GM12891 (cell line): ENCODE data around the gene NLRP6.

Experiments
- PAX5 ChIP-seq: IDR thresholded peaks from 2 replicates; pipeline ENCODE4 v1.6.1; 2011; ENCODE audit warnings: low read length, moderate library complexity, mild to moderate bottlenecking; ENCODE audit not compliant: insufficient read depth, severe bottlenecking
- POLR2A ChIP-seq: IDR thresholded peaks from 2 replicates; pipeline ENCODE4 v1.6.1; 2011; ENCODE audit warnings: low read depth, low read length, control low read depth
- POLR2AphosphoS5 ChIP-seq: IDR thresholded peaks from 2 replicates; pipeline ENCODE4 v1.6.1; 2011; ENCODE audit warnings: low read depth, low read length, control low read depth
- POU2F2 ChIP-seq: IDR thresholded peaks from 2 replicates; pipeline ENCODE4 v1.6.1; 2011; ENCODE audit warnings: low read depth, mild to moderate bottlenecking, control low read depth, low read length, moderate library complexity
- SPI1 ChIP-seq: IDR thresholded peaks from 2 replicates; pipeline ENCODE4 v1.6.1; 2011; ENCODE audit warnings: low read depth, low read length, control low read depth
- TAF1 ChIP-seq: IDR thresholded peaks from 2 replicates; pipeline ENCODE4 v1.6.1; 2011; ENCODE audit warnings: low read depth, low read length, control low read depth

DNA sequence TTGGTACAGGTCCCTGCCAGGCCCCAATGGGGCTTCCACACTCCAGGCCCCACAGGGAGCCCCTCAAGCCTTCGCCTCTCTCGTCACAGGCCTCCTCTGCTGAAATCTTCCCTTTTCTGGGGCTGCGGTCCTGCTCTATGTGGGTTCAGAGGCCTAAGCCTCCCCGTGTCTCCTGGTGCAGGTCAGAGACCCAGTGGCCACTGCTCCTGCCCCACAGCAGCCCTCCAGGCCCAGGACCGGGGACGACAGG is 48.3 kb downstream of the NLRP6 start:
- TF ChIP-seq POLR2AphosphoS5, result no peak
- no peak for TF ChIP-seq TAF1
- TF ChIP-seq SPI1, result no peak
- TF ChIP-seq POLR2A, result no peak
- TF ChIP-seq POU2F2, result no peak
- TF ChIP-seq PAX5, result no peak
